PC-3 (cell line): ENCODE data around the gene PPP1R36. TPM values are rescaled to one million over a fixed set of nuclear protein-coding genes. Genes with fewer than 3 reads are reported as not detected.

Experiments used
- ATAC-seq: fragments of 200-7000 bp; cut with Tn5 transposase; 2 replicates; pipeline ENCODE4 v1.9.1; 2020; ENCODE audit warnings: mild to moderate bottlenecking, moderate library complexity
- BruUV-seq: library from RNA; stranded (reverse); fragments of 400-500 nt; replicated peaks from 2 replicates; lab custom pipeline; 2021; lab: Mats Ljungman, UMichigan
- CTCF ChIA-PET: fragments of 300-600 bp; sonication (Branson Sonifier 250); formaldehyde crosslinking; loops from one replicate; lab custom pipeline; 2022; ENCODE audit warnings: antibody characterized with exemption; lab: Charles Lee
- POLR2A ChIA-PET: fragments of 300-600 bp; sonication (Branson Sonifier 250); formaldehyde crosslinking; loops from one replicate; lab custom pipeline; 2022; ENCODE audit warnings: antibody characterized with exemption; ENCODE audit not compliant: unreplicated experiment; lab: Charles Lee
- DNase-seq: peaks from one replicate; pipeline ENCODE4 v3.0.0-alpha.2; 2015
- H2AFZ ChIP-seq: fragments of 300-600 bp; sonication (generic); 2 replicates; pipeline ENCODE4 v1.6.0; 2016; ENCODE audit warnings: antibody characterized with exemption, low read length
- H3F3A ChIP-seq: fragments of 300-600 bp; sonication (generic); one replicate; pipeline ENCODE4 v1.6.0; 2017; ENCODE audit warnings: antibody characterized with exemption, low read length, control low read depth, mild to moderate bottlenecking; ENCODE audit not compliant: unreplicated experiment
- H3K27ac ChIP-seq: fragments of 300-600 bp; sonication (generic); 2 replicates; pipeline ENCODE4 v1.5.1; 2016; ENCODE audit warnings: mild to moderate bottlenecking, low read length
- H3K27me3 ChIP-seq: fragments of 300-600 bp; sonication (generic); 2 replicates; pipeline ENCODE4 v1.6.1; 2016; ENCODE audit warnings: low read length, mixed read lengths
- H3K36me3 ChIP-seq: fragments of 300-600 bp; sonication (generic); 2 replicates; pipeline ENCODE4 v1.6.1; 2016; ENCODE audit warnings: low read depth, mixed run types, low read length, mixed read lengths
- H3K4me1 ChIP-seq: fragments of 300-600 bp; sonication (generic); 2 replicates; pipeline ENCODE4 v1.5.1; 2016; ENCODE audit warnings: low read length; ENCODE audit not compliant: insufficient read depth
- H3K4me2 ChIP-seq: fragments of 300-600 bp; sonication (generic); 2 replicates; pipeline ENCODE4 v1.6.0; 2016; ENCODE audit warnings: low read length
- H3K4me3 ChIP-seq: fragments of 300-600 bp; sonication (generic); 2 replicates; pipeline ENCODE4 v1.5.1; 2016; ENCODE audit warnings: mild to moderate bottlenecking, low read length, mixed read lengths
- H3K79me2 ChIP-seq: fragments of 300-600 bp; sonication (generic); 2 replicates; pipeline ENCODE4 v1.6.1; 2017; ENCODE audit warnings: low read length, mixed read lengths
- H3K9ac ChIP-seq: fragments of 300-600 bp; sonication (generic); 2 replicates; pipeline ENCODE4 v1.6.0; 2016; ENCODE audit warnings: mild to moderate bottlenecking, low read length
- H3K9me2 ChIP-seq: fragments of 300-600 bp; sonication (generic); replicated peaks from 2 replicates; pipeline ENCODE4 v1.6.1; 2016; ENCODE audit warnings: mixed run types, low read length, mixed read lengths
- H3K9me3 ChIP-seq: fragments of 300-600 bp; sonication (generic); 2 replicates; pipeline ENCODE4 v1.6.1; 2016; ENCODE audit warnings: low read length, mixed read lengths
- H4K20me1 ChIP-seq: fragments of 300-600 bp; sonication (generic); 2 replicates; pipeline ENCODE4 v1.6.1; 2016; ENCODE audit warnings: low read length, mixed read lengths
- CTCF ChIP-seq: fragments of 300-600 bp; sonication (generic); conservative IDR thresholded peaks from 2 replicates; pipeline ENCODE4 v1.5.1; 2017; ENCODE audit warnings: antibody characterized with exemption, low read depth, mild to moderate bottlenecking, low read length
- EZH2 ChIP-seq: fragments of 300-600 bp; sonication (generic); IDR thresholded peaks from one replicate; pipeline ENCODE4 v1.6.1; 2017; ENCODE audit warnings: antibody characterized with exemption, mild to moderate bottlenecking, low read length; ENCODE audit not compliant: unreplicated experiment
- EZH2phosphoT487 ChIP-seq: fragments of 300-600 bp; sonication (generic); IDR thresholded peaks from 2 replicates; pipeline ENCODE4 v1.6.1; 2018; ENCODE audit warnings: mild to moderate bottlenecking, antibody characterized with exemption, low read length, borderline replicate concordance
- intact Hi-C: fragments of 100-400 bp; cut with micrococcal nuclease; formaldehyde crosslinking; loops from 2 replicates; pipeline ENCODE4 v1.9.0; 2023
- total RNA-seq: library from RNA; depleted of rRNA; stranded (reverse); fragments of >200 nt; gene quantifications from 2 replicates; pipeline ENCODE4 v1.2.3, GENCODE V29; 2014

Gene PPP1R36
- total RNA-seq, 1 experiment from 2014 or later = 0.26 TPM

DNA sequence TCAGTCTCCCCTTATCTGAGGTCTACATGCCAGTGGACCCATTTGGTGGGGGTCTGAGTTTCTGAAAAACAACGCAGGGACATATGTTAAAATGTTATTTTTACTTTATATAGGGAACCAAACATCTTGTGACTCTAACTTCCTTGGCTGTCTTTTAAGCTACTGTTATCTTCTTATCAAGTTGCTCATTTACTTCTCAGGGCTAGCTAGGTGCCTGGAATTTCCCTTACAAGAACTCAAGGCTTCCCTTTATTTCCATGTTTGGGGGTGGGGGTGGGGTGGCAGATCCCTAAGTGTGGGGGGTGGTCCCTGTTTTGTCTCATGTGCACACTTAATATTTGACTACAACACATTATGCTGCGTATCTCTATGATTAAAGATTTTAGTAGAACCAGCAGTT lies 31.6 kb downstream of the PPP1R36 start:
- no peak overlapping the region for H2AFZ ChIP-seq
- DNase-seq (no peak), ATAC-seq (no peak)
- POLR2A ChIA-PET = no interaction called here
- H3K9me2 ChIP-seq = no peaks in the 10 kb centered on the region
- no peak overlapping the region for H3K27ac ChIP-seq
- no peaks in the 10 kb centered on the region for H4K20me1 ChIP-seq
- H3K9me3 ChIP-seq = no peaks in the 10 kb centered on the region
- no peak overlapping the region for H3K9ac ChIP-seq
- H3K36me3 ChIP-seq = no peaks in the 10 kb centered on the region
- H3F3A ChIP-seq = no peaks in the 10 kb centered on the region
- no peaks in the 10 kb centered on the region for H3K4me1 ChIP-seq
- no TSS peak for BruUV-seq
- no peak overlapping the region for H3K4me2 ChIP-seq
- H3K79me2 ChIP-seq = no peaks in the 10 kb centered on the region
- no peak overlapping the region for H3K4me3 ChIP-seq
- no peaks in the 10 kb centered on the region for H3K27me3 ChIP-seq
- TF ChIP-seq EZH2 = no peak
- no peak for TF ChIP-seq EZH2phosphoT487
- no peak for TF ChIP-seq CTCF
- intact Hi-C loops = no loop called here
- CTCF ChIA-PET = no interaction called here

- Histone ChIP-seq H3F3A (no peaks in the 10 kb centered on the region), H3K9ac (no peak overlapping the region), H3K36me3 (no peaks in the 10 kb centered on the region), H3K79me2 (no peaks in the 10 kb centered on the region), H3K27ac (no peak overlapping the region), H3K4me3 (no peak overlapping the region), H4K20me1 (no peaks in the 10 kb centered on the region), H3K4me1 (no peaks in the 10 kb centered on the region), H3K9me3 (no peaks in the 10 kb centered on the region), H3K4me2 (no peak overlapping the region), H3K9me2 (no peaks in the 10 kb centered on the region), H3K27me3 (no peaks in the 10 kb centered on the region), H2AFZ (no peak overlapping the region)
- ChIA-PET CTCF (no interaction called here), POLR2A (no interaction called here)
- ATAC-seq = no peak
- no peak for TF ChIP-seq EZH2phosphoT487
- TF ChIP-seq CTCF = no peak
- no peak for TF ChIP-seq EZH2
- no TSS peak for BruUV-seq
- DNase-seq = no peak
- intact Hi-C loops = no loop called here
Measured at GRCh38 chr14:64581817-64582216, 32.1 kb downstream of the PPP1R36 start.

DNA sequence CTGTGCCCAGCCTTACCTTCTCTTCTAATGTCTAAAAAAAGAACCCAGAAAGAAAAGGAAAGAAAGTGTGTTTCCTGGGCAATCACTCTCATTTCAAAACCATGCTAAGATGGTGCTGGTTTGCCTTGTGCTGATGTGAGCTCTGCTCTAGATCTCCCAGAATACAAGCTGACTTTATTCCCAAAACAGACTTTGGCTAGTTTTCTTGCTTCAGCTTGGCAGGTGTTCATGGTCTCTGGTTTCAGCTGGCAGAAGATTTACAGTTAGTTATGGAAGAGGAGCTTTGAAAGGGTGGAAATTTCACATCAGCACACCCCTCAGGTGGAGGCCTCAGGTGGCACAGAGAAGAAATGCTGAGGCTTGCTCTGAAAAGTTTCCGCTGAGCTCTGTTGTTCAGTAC lies 34.4 kb downstream of the PPP1R36 start:
- Histone ChIP-seq H3K27me3 (no peaks in the 10 kb centered on the region), H3K27ac (no peak overlapping the region), H3K4me3 (no peak overlapping the region), H3K4me2 (no peak overlapping the region), H3K9ac (no peak overlapping the region), H3K79me2 (no peaks in the 10 kb centered on the region), H3F3A (no peaks in the 10 kb centered on the region), H3K9me2 (no peaks in the 10 kb centered on the region), H3K36me3 (no peaks in the 10 kb centered on the region), H3K9me3 (no peaks in the 10 kb centered on the region), H2AFZ (no peak overlapping the region), H4K20me1 (no peaks in the 10 kb centered on the region), H3K4me1 (no peaks in the 10 kb centered on the region)
- no TSS peak for BruUV-seq
- DNase-seq (no peak), ATAC-seq (no peak)
- ChIA-PET CTCF (no interaction called here), POLR2A (no interaction called here)
- no peak for TF ChIP-seq EZH2
- TF ChIP-seq CTCF = no peak
- TF ChIP-seq EZH2phosphoT487 = no peak
- intact Hi-C loops = no loop called here
